Astrocyte (in vitro differentiated cells and primary cell): ENCODE results near the gene CHIC2. TPM values are rescaled to one million over a fixed set of nuclear protein-coding genes. Genes with fewer than 3 reads are reported as not detected.
"Not testable (repeated sequence)": the region's sequence is repeated elsewhere in the genome, so short reads cannot be mapped to it uniquely, and the experiment has no call there.

ENCODE experiments used
- DNase-seq: peaks from one replicate; pipeline ENCODE4 v3.0.0-alpha.2; 2010; ENCODE audit warnings: low read depth
- FAIRE-seq: peaks from 2 replicates; lab custom pipeline; 2011; peaks lifted over from hg19 to GRCh38; lab: Jason Lieb, UNC
- H2AFZ ChIP-seq: 2 replicates; pipeline ENCODE4 v1.6.0; 2012; ENCODE audit warnings: low read depth, low read length, inconsistent platforms
- H3K27ac ChIP-seq: 2 replicates; pipeline ENCODE4 v1.5.1; 2011; ENCODE audit warnings: low read depth, low read length, inconsistent platforms
- H3K27me3 ChIP-seq: 2 replicates; pipeline ENCODE4 v1.6.0; 2011; ENCODE audit warnings: low read length, inconsistent platforms; ENCODE audit not compliant: insufficient read depth
- H3K36me3 ChIP-seq: 2 replicates; pipeline ENCODE4 v1.5.1; 2011; ENCODE audit warnings: low read length, inconsistent platforms; ENCODE audit not compliant: insufficient read depth
- H3K4me1 ChIP-seq: 2 replicates; pipeline ENCODE4 v1.5.1; 2011; ENCODE audit warnings: low read length, inconsistent platforms; ENCODE audit not compliant: insufficient read depth
- H3K4me2 ChIP-seq: 2 replicates; pipeline ENCODE4 v1.6.0; 2012; ENCODE audit warnings: low read length, inconsistent platforms
- H3K4me3 ChIP-seq: 2 replicates; pipeline ENCODE4 v1.5.1; 2011; ENCODE audit warnings: low read depth, mild to moderate bottlenecking, low read length, inconsistent platforms; ENCODE audit not compliant: insufficient read depth
- H3K79me2 ChIP-seq: 2 replicates; pipeline ENCODE4 v1.6.0; 2012; ENCODE audit warnings: mild to moderate bottlenecking, low read length, inconsistent platforms; ENCODE audit not compliant: insufficient read depth
- H3K9ac ChIP-seq: 2 replicates; pipeline ENCODE4 v1.6.0; 2012; ENCODE audit warnings: mild to moderate bottlenecking, low read length, inconsistent platforms
- H3K9me3 ChIP-seq: 2 replicates; pipeline ENCODE4 v1.5.1; 2012; ENCODE audit warnings: low read depth, mild to moderate bottlenecking, low read length, inconsistent platforms; ENCODE audit not compliant: insufficient read depth
- H4K20me1 ChIP-seq: 2 replicates; pipeline ENCODE4 v1.6.0; 2012; ENCODE audit warnings: low read length, inconsistent platforms; ENCODE audit not compliant: insufficient read depth
- H3K27ac Mint-ChIP-seq: one replicate; pipeline ENCODE4 v1.8.0; 2021; ENCODE audit warnings: mild to moderate bottlenecking, mixed read lengths; ENCODE audit not compliant: unreplicated experiment
- H3K27me3 Mint-ChIP-seq: one replicate; pipeline ENCODE4 v1.8.0; 2021; ENCODE audit warnings: low read depth, mixed read lengths; ENCODE audit not compliant: unreplicated experiment
- H3K36me3 Mint-ChIP-seq: one replicate; pipeline ENCODE4 v1.8.0; 2021; ENCODE audit warnings: low read depth, mixed read lengths; ENCODE audit not compliant: unreplicated experiment
- H3K4me1 Mint-ChIP-seq: one replicate; pipeline ENCODE4 v1.8.0; 2021; ENCODE audit warnings: low read depth, mixed read lengths; ENCODE audit not compliant: unreplicated experiment
- H3K4me3 Mint-ChIP-seq: one replicate; pipeline ENCODE4 v1.8.0; 2021; ENCODE audit warnings: mild to moderate bottlenecking, moderate library complexity, mixed read lengths; ENCODE audit not compliant: unreplicated experiment
- H3K9me3 Mint-ChIP-seq: one replicate; pipeline ENCODE4 v1.8.0; 2021; ENCODE audit warnings: mild to moderate bottlenecking, mixed read lengths; ENCODE audit not compliant: unreplicated experiment
- EZH2 ChIP-seq: IDR thresholded peaks from 2 replicates; pipeline ENCODE4 v1.6.1; 2012; ENCODE audit warnings: mild to moderate bottlenecking, low read length, inconsistent platforms; ENCODE audit not compliant: insufficient read depth
- total RNA-seq: library from RNA; stranded (reverse); gene quantifications from 2 replicates; pipeline ENCODE4 v1.2.1, GENCODE V29; 2021
- TF ChIP-seq, protein P1 (sequence below): IDR thresholded peaks from 2 replicates; pipeline ENCODE4 v1.5.1; 2011; ENCODE audit warnings: low read depth, mild to moderate bottlenecking, inconsistent platforms, low read length, moderate library complexity; ENCODE audit not compliant: insufficient read depth

The CHIC2 gene
- total RNA-seq, 1 donor from 2014 or later, result 38.2 TPM

DNA sequence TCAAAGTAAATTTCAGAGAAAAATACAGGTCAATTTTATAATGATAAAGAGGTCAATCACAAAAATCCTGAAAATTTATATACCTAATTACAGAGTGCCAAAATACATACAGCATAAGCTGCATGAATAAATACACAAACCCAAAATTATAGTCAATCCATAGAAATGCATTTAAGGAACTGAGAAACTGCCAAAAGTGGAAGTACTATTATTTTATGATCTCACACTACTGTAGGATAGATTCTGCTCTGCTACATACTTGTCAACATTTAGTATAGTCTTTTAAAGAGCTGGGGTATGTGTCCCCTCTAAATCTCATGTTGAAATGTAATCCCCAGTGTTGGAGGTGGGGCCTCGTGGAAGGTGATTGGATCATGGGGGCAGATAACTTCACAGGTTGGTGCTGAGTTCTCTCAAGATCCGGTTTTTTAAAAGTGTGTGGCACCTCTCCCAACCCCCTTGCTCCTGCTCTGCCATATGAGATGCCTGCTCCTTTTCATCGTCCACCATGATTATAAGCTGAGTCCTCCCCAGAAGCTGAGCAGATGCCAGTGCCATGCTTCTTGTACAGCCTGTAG is 31.8 kb downstream of the CHIC2 start:
- Histone ChIP-seq H3K79me2 (no peaks in the 10 kb centered on the region), H3K4me2 (no peak overlapping the region)

DNA sequence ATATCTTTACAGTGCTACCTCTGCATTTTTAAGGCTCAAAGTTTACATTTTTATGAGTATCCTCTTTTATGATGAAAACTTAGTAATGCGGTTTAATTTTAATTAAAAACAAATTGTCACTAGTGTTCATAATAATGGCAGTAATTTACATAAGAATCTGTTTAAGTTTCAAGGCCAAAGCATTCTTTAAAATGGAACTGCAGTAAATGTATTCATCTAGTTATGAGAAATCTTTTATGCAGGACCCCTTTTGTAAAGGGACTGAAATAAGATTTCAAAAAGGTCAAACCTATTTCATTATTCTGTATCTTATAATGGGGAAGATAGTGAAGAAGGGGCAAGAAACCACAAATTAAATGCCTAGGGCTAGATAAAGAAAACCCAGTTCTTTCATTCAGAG is 37.1 kb downstream of the CHIC2 start:
- no peak for FAIRE-seq
- H3K4me1 ChIP-seq, result no peaks in the 10 kb centered on the region
- no peaks in the 10 kb centered on the region for H3K9me3 ChIP-seq
- H3K9ac ChIP-seq, result no peak overlapping the region
- Mint-ChIP-seq H3K4me3 (no peak overlapping the region), H3K27me3 (no peaks in the 10 kb centered on the region), H3K27ac (no peak overlapping the region), H3K9me3 (no peaks in the 10 kb centered on the region), H3K36me3 (no peaks in the 10 kb centered on the region), H3K4me1 (peaks cover 5% of the 10 kb centered on the region)
- H2AFZ ChIP-seq, result no peak overlapping the region
- H3K36me3 ChIP-seq, result no peaks in the 10 kb centered on the region
- peaks cover 38% of the 10 kb centered on the region for H4K20me1 ChIP-seq
- no peaks in the 10 kb centered on the region for H3K27me3 ChIP-seq
- no peak for TF ChIP-seq EZH2
- TF ChIP-seq, protein P1, sequence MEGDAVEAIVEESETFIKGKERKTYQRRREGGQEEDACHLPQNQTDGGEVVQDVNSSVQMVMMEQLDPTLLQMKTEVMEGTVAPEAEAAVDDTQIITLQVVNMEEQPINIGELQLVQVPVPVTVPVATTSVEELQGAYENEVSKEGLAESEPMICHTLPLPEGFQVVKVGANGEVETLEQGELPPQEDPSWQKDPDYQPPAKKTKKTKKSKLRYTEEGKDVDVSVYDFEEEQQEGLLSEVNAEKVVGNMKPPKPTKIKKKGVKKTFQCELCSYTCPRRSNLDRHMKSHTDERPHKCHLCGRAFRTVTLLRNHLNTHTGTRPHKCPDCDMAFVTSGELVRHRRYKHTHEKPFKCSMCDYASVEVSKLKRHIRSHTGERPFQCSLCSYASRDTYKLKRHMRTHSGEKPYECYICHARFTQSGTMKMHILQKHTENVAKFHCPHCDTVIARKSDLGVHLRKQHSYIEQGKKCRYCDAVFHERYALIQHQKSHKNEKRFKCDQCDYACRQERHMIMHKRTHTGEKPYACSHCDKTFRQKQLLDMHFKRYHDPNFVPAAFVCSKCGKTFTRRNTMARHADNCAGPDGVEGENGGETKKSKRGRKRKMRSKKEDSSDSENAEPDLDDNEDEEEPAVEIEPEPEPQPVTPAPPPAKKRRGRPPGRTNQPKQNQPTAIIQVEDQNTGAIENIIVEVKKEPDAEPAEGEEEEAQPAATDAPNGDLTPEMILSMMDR, result no peak
- peaks cover 33% of the 10 kb centered on the region for H3K79me2 ChIP-seq
- no peak overlapping the region for H3K27ac ChIP-seq
- no peak overlapping the region for H3K4me2 ChIP-seq
- no peak overlapping the region for H3K4me3 ChIP-seq
- no peak for DNase-seq

More for the DNA sequence above, 31.8 kb downstream of the CHIC2 start:
- peaks cover 9% of the 10 kb centered on the region for H3K36me3 Mint-ChIP-seq
- Histone ChIP-seq H3K9ac (no peak overlapping the region), H3K4me3 (no peak overlapping the region), H2AFZ (no peak overlapping the region), H3K27me3 (no peaks in the 10 kb centered on the region), H3K4me1 (no peaks in the 10 kb centered on the region), H3K27ac (no peak overlapping the region), H3K9me3 (no peaks in the 10 kb centered on the region), H4K20me1 (peaks cover 26% of the 10 kb centered on the region), H3K36me3 (no peaks in the 10 kb centered on the region)
- TF ChIP-seq EZH2, result no peak
- TF ChIP-seq, protein P1, result no peak
- peaks cover 10% of the 10 kb centered on the region for H3K4me1 Mint-ChIP-seq
- no peak overlapping the region for H3K4me3 Mint-ChIP-seq
- H3K27me3 Mint-ChIP-seq, result no peaks in the 10 kb centered on the region
- FAIRE-seq, result no peak
- no peaks in the 10 kb centered on the region for H3K9me3 Mint-ChIP-seq
- peak overlapping the region; percentile 29 for H3K27ac Mint-ChIP-seq
- DNase-seq, result no peak

DNA sequence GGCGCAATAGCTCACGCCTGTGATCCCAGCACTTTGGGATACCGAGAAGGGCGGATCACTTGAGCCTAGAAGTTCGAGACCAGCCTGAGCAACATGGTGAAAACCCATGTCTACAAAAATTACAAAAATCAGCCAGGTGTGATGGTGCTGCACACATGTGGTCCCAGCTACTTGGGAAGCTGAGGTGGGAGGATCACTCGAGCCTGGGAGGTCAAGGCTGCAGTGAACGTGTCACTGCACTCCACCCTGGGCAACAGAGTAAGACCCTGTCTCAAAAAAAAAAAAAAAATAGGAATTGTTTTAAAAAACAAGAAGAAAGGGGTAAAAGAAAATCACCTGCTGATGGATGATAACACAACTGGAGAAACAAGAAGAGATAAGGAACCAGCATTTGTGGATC is 38.8 kb downstream of the CHIC2 start:
- no peak overlapping the region for H3K4me3 Mint-ChIP-seq

DNA sequence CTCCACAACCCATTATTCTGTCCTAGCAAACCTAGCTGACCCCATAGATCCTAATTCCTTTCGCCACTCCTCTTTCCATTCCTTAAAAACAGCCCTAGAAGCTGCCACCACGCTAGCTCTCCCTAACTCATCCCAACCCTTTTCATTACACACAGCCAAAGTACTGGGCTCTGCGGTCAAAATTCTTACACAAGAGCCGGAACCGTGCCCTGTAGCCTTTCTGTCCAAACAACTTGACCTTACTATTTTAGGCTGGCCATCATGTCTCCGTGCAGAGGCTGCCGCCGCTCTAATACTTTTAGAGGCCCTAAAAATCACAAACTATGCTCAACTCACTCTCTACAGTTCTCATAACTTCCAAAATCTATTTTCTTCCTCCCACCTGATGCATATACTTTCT is 41.4 kb downstream of the CHIC2 start:
- H3K9me3 ChIP-seq, H3K9ac ChIP-seq, H3K36me3 ChIP-seq, H3K4me1 ChIP-seq, H3K4me3 ChIP-seq, H3K4me2 ChIP-seq, H3K27ac ChIP-seq, H3K27me3 ChIP-seq, FAIRE-seq, H3K9me3 Mint-ChIP-seq, H3K36me3 Mint-ChIP-seq, DNase-seq, H3K27me3 Mint-ChIP-seq, H3K27ac Mint-ChIP-seq, H2AFZ ChIP-seq, H3K4me3 Mint-ChIP-seq, H3K4me1 Mint-ChIP-seq: not testable (repeated sequence)
- Histone ChIP-seq H4K20me1 (peaks cover 52% of the 10 kb centered on the region), H3K79me2 (peaks cover 44% of the 10 kb centered on the region)

More for the DNA sequence above, 38.8 kb downstream of the CHIC2 start:
- no peak overlapping the region for H3K9ac ChIP-seq
- H3K79me2 ChIP-seq, result peaks cover 38% of the 10 kb centered on the region
- no peak overlapping the region for H3K4me2 ChIP-seq
- FAIRE-seq, result no peak
- no peak overlapping the region for H2AFZ ChIP-seq
- Mint-ChIP-seq H3K27ac (no peak overlapping the region), H3K4me1 (peaks cover 2% of the 10 kb centered on the region), H3K36me3 (no peaks in the 10 kb centered on the region), H3K27me3 (no peaks in the 10 kb centered on the region), H3K9me3 (no peaks in the 10 kb centered on the region)
- H3K4me3 ChIP-seq, result no peak overlapping the region
- no peaks in the 10 kb centered on the region for H3K9me3 ChIP-seq
- H3K27me3 ChIP-seq, result no peaks in the 10 kb centered on the region
- peaks cover 48% of the 10 kb centered on the region for H4K20me1 ChIP-seq
- TF ChIP-seq, protein P1, result no peak
- no peaks in the 10 kb centered on the region for H3K36me3 ChIP-seq
- DNase-seq, result no peak
- no peak overlapping the region for H3K27ac ChIP-seq
- H3K4me1 ChIP-seq, result no peaks in the 10 kb centered on the region
